Liver (tissue), 9 donors: ENCODE measurements around the gene CREB3L2. TPM values are rescaled to one million over a fixed set of nuclear protein-coding genes. Genes with fewer than 3 reads are reported as not detected.

Experiments
- DNase-seq: peaks from one replicate; pipeline ENCODE4 v3.0.0-alpha.2; 2017; ENCODE audit warnings: low spot score
- H3K27ac ChIP-seq, 2 donors: one replicate each; pipeline ENCODE4 v1.7.0; 2013; ENCODE audit warnings: inconsistent platforms in 2 of 2, low read length in 2 of 2, control low read depth in 1 of 2, low read depth in 1 of 2, mild to moderate bottlenecking in 1 of 2
- H3K27me3 ChIP-seq, 4 donors: one replicate each; pipeline versions ENCODE4 v1.6.1 to v1.7.0; 2013; ENCODE audit warnings: low read length in 3 of 4, inconsistent platforms in 1 of 4, mild to moderate bottlenecking in 1 of 4, moderate library complexity in 1 of 4; ENCODE audit not compliant: control insufficient read depth in 4 of 4, insufficient read depth in 4 of 4
- H3K36me3 ChIP-seq, 4 donors: one replicate each; pipeline versions ENCODE4 v1.6.1 to v1.7.0; 2013; ENCODE audit warnings: low read length in 3 of 4, mild to moderate bottlenecking in 3 of 4, low read depth in 1 of 4, moderate library complexity in 1 of 4; ENCODE audit not compliant: control insufficient read depth in 4 of 4, insufficient read depth in 3 of 4
- H3K4me1 ChIP-seq, 4 donors: one replicate each; pipeline versions ENCODE4 v1.6.1 to v1.7.0; 2013; ENCODE audit warnings: low read length in 3 of 4, mild to moderate bottlenecking in 3 of 4, moderate library complexity in 1 of 4; ENCODE audit not compliant: control insufficient read depth in 4 of 4, insufficient read depth in 4 of 4
- H3K4me3 ChIP-seq, 3 donors: one replicate each; pipeline versions ENCODE4 v1.6.1 to v1.7.0; 2013; ENCODE audit warnings: low read length in 3 of 3, control low read depth in 1 of 3, low read depth in 1 of 3, mild to moderate bottlenecking in 1 of 3
- H3K9ac ChIP-seq, 2 donors: one replicate each; pipeline ENCODE4 v1.7.0; 2013; ENCODE audit warnings: low read length in 2 of 2, mild to moderate bottlenecking in 2 of 2, moderate library complexity in 2 of 2, control low read depth in 1 of 2, low read depth in 1 of 2
- H3K9me3 ChIP-seq, 4 donors: one replicate each; pipeline versions ENCODE4 v1.6.1 to v1.7.0; 2013; ENCODE audit warnings: low read length in 3 of 4; ENCODE audit not compliant: control insufficient read depth in 4 of 4
- ATF3 ChIP-seq: IDR thresholded peaks from 2 replicates; pipeline ENCODE4 v1.6.1; 2016; ENCODE audit warnings: antibody characterized with exemption
- CTCF ChIP-seq: fragments of 150-350 bp; IDR thresholded peaks from 2 replicates; pipeline ENCODE4 v1.5.1; 2017; ENCODE audit warnings: improper control_type of control experiment, low read depth, low read length; ENCODE audit not compliant: missing input control
- EGR1 ChIP-seq, 2 donors: IDR thresholded peaks; 2 replicates each; pipeline ENCODE4 v1.6.1; 2016 to 2018; ENCODE audit warnings: antibody characterized with exemption in 2 of 2, low read depth in 2 of 2
- FOXA1 ChIP-seq: IDR thresholded peaks from 2 replicates; pipeline ENCODE4 v1.6.1; 2016; ENCODE audit warnings: antibody characterized with exemption
- FOXA2 ChIP-seq: IDR thresholded peaks from 2 replicates; pipeline ENCODE4 v1.6.1; 2016; ENCODE audit warnings: antibody characterized with exemption
- GABPA ChIP-seq, 2 donors: IDR thresholded peaks in 1 of 2; conservative IDR thresholded peaks in 1 of 2; 2 replicates each; pipeline ENCODE4 v1.6.1; 2016; ENCODE audit warnings: antibody characterized with exemption in 2 of 2, mild to moderate bottlenecking in 1 of 2, moderate library complexity in 1 of 2
- HNF4A ChIP-seq, 2 donors: conservative IDR thresholded peaks; 2 replicates each; pipeline ENCODE4 v1.6.1; 2016; ENCODE audit warnings: antibody characterized with exemption in 2 of 2, mild to moderate bottlenecking in 2 of 2
- HNF4G ChIP-seq: IDR thresholded peaks from 2 replicates; pipeline ENCODE4 v1.6.1; 2016; ENCODE audit warnings: antibody characterized with exemption
- JUND ChIP-seq, 2 donors: IDR thresholded peaks; 2 replicates each; pipeline ENCODE4 v1.6.1; 2016; ENCODE audit warnings: antibody characterized with exemption in 2 of 2
- MAX ChIP-seq: IDR thresholded peaks from 2 replicates; pipeline ENCODE4 v1.6.1; 2016; ENCODE audit warnings: antibody characterized with exemption
- NR2F2 ChIP-seq: IDR thresholded peaks from 2 replicates; pipeline ENCODE4 v1.6.1; 2016; ENCODE audit warnings: antibody characterized with exemption
- RAD21 ChIP-seq, 2 donors: IDR thresholded peaks; 2 replicates each; pipeline ENCODE4 v1.6.1; 2016; ENCODE audit warnings: antibody characterized with exemption in 2 of 2, mild to moderate bottlenecking in 2 of 2
- REST ChIP-seq: IDR thresholded peaks from 2 replicates; pipeline ENCODE4 v1.6.1; 2016; ENCODE audit warnings: antibody characterized with exemption, mild to moderate bottlenecking
- RXRA ChIP-seq, 2 donors: IDR thresholded peaks; 2 replicates each; pipeline ENCODE4 v1.6.1; 2017 to 2018; ENCODE audit warnings: antibody characterized with exemption in 2 of 2, mild to moderate bottlenecking in 1 of 2
- SP1 ChIP-seq: IDR thresholded peaks from 2 replicates; pipeline ENCODE4 v1.6.1; 2018; ENCODE audit warnings: antibody characterized with exemption, mild to moderate bottlenecking
- TAF1 ChIP-seq: conservative IDR thresholded peaks from 2 replicates; pipeline ENCODE4 v1.6.1; 2016; ENCODE audit warnings: antibody characterized with exemption, mild to moderate bottlenecking
- YY1 ChIP-seq: IDR thresholded peaks from 2 replicates; pipeline ENCODE4 v1.6.1; 2016; ENCODE audit warnings: antibody characterized with exemption, mild to moderate bottlenecking
- ZBTB33 ChIP-seq: IDR thresholded peaks from 2 replicates; pipeline ENCODE4 v1.6.1; 2016; ENCODE audit warnings: antibody characterized with exemption
- WGBS: extraction: QIAGEN DNeasy Blood & Tissue Kit; methylation state at CpG from one replicate; pipeline ENCODE4 v1.1.7; 2013; 5-methylcytosine and 5-hydroxymethylcytosine counted together
- polyA plus RNA-seq, 2 donors: library from polyadenylated mRNA; stranded (reverse) in 1 of 2; unstranded in 1 of 2; fragments of 200-250 nt in 1 of 2; fragments of >200 nt in 1 of 2; fragmentation: Nextera tagmentation in 1 of 2; extraction: Ambion mirVana in 1 of 2; gene quantifications; one replicate each; pipeline versions ENCODE4 v1.2.1 to v1.2.3, GENCODE V29; 2013 to 2015
- total RNA-seq, 2 donors: library from RNA; depleted of rRNA; stranded (reverse); fragments of >200 nt; gene quantifications; one replicate each; pipeline ENCODE4 v1.2.3, GENCODE V29; 2014
- donor health status: healthy.
- donor health status: healthy.
- donor health status: healthy.
- donor health status: healthy.
- donor health status: healthy.

CREB3L2 gene
- total and polyA plus RNA-seq, 4 donors: 6.7 to 16.6 (median 9.9) TPM

GRCh38 chr7:137850972-137851945 is 150.6 kb downstream of the CREB3L2 start:
- TF ChIP-seq EGR1 (IDR thresholded peaks at IDR 0.05; ENCODE audit: low read depth in 2 of 2) (no peak), YY1 (no peak), RAD21 (IDR thresholded peaks at IDR 0.05) (no peak), JUND (IDR thresholded peaks at IDR 0.05) (no peak), CTCF (no peak), ATF3 (no peak), FOXA1 (no peak), RXRA (IDR thresholded peaks at IDR 0.05) (no peak), HNF4G (no peak)
- peaks cover 0 to 2% (median 0%) of the 10 kb centered on the region in 4 donors for H3K36me3 ChIP-seq
- peaks cover 3 to 9% (median 7%) of the 10 kb centered on the region in 4 donors for H3K4me1 ChIP-seq
- peaks cover 0 to 3% (median 0%) of the 10 kb centered on the region in 4 donors for H3K27me3 ChIP-seq
- no peak overlapping the region for H3K9ac ChIP-seq
- WGBS: 90% methylated on average over 6 of the region's 6 CpGs
- no peaks in the 10 kb centered on the region for H3K9me3 ChIP-seq
- DNase-seq: no peak
- no peak overlapping the region for H3K27ac ChIP-seq
- H3K4me3 ChIP-seq: no peak overlapping the region

- Histone ChIP-seq H3K27me3 (peaks cover 0 to 5% (median 0%) of the 10 kb centered on the region in 4 donors), H3K4me3 (no peak overlapping the region), H3K9me3 (no peaks in the 10 kb centered on the region), H3K9ac (no peak overlapping the region), H3K36me3 (peaks cover 0 to 2% (median 0%) of the 10 kb centered on the region in 4 donors), H3K27ac (no peak overlapping the region), H3K4me1 (peaks cover 5 to 12% (median 8%) of the 10 kb centered on the region in 4 donors)
- TF ChIP-seq CTCF: no peak
- TF ChIP-seq MAX: no peak
- TF ChIP-seq REST: no peak
- TF ChIP-seq ZBTB33: no peak
- TF ChIP-seq SP1: no peak
- TF ChIP-seq RXRA (IDR thresholded peaks at IDR 0.05): no peak
- TF ChIP-seq GABPA (IDR thresholded peaks at IDR 0.05 in 1 of 2, conservative IDR thresholded peaks at IDR 0.05 in 1 of 2): no peak
- no peak for TF ChIP-seq FOXA1
- TF ChIP-seq HNF4A (conservative IDR thresholded peaks at IDR 0.05): no peak
- no peak for TF ChIP-seq FOXA2
- no peak for TF ChIP-seq ATF3
- no peak for TF ChIP-seq RAD21 (IDR thresholded peaks at IDR 0.05)
- TF ChIP-seq HNF4G: no peak
- no peak for TF ChIP-seq NR2F2
- TF ChIP-seq YY1: no peak
- no peak for TF ChIP-seq TAF1
- TF ChIP-seq EGR1 (IDR thresholded peaks at IDR 0.05; ENCODE audit: low read depth in 2 of 2): no peak
- WGBS: 88% methylated on average over 2 of the region's 2 CpGs
- DNase-seq: no peak
Measured at GRCh38 chr7:137850571-137850970, 151.3 kb downstream of the CREB3L2 start.
